ENCODE data around the gene SPATS2.
"Not testable (repeated sequence)": the region's sequence is repeated elsewhere in the genome, so short reads cannot be mapped to it uniquely, and the experiment has no call there.

The SPATS2 gene

GRCh38 chr12:49483619-49484018, 116.4 kb downstream of the SPATS2 start:
- H3K27ac Mint-ChIP-seq: no peak overlapping the region
- DNase-seq (ENCODE audit: low spot score in 2 of 2) (no peak), ATAC-seq (no peak)
- H3K4me3 Mint-ChIP-seq: no peak overlapping the region
- no peaks in the 10 kb centered on the region for H3K9me3 Mint-ChIP-seq
- H3K4me1 Mint-ChIP-seq: no peaks in the 10 kb centered on the region
- H3K36me3 Mint-ChIP-seq: peaks cover 13% of the 10 kb centered on the region

- Mint-ChIP-seq H3K4me3 (no peak overlapping the region), H3K4me1 (no peaks in the 10 kb centered on the region), H3K36me3 (peaks cover 26% of the 10 kb centered on the region), H3K9me3 (no peaks in the 10 kb centered on the region), H3K27ac (no peak overlapping the region)
- DNase-seq (ENCODE audit: low spot score in 2 of 2) (no peak), ATAC-seq (no peak)
Observed at GRCh38 chr12:49487605-49488004, 120.3 kb downstream of the SPATS2 start.

GRCh38 chr12:49489154-49489553, 121.9 kb downstream of the SPATS2 start:
- no peak for ATAC-seq

DNA sequence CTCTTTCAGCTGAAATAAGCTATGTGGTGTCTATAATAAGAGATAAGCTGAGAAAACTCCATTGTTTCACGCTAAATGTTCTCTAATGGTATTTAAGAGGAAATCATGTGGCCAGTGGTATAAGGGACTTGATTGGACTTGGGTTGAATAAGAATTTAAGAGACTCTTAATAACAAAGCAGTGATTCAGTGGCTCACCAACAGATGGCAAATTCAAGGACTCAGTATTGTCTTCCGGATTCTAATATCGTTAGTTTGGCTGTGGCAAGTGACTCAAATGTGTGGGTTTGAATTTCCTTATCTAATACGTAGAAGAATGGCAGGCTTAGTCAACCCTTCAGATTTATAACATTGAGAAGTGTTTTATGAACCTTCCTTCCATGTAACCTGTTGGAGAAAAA, 122.5 kb downstream of the SPATS2 start:
- no peaks in the 10 kb centered on the region for H3K4me1 Mint-ChIP-seq
- no peak overlapping the region for H3K4me3 Mint-ChIP-seq
- peaks cover 26% of the 10 kb centered on the region for H3K36me3 Mint-ChIP-seq
- H3K9me3 Mint-ChIP-seq: no peaks in the 10 kb centered on the region
- DNase-seq (ENCODE audit: low spot score in 2 of 2): no peak
- peak; percentile 49 for ATAC-seq
- H3K27ac Mint-ChIP-seq: no peak overlapping the region

More at GRCh38 chr12:49489154-49489553, 121.9 kb downstream of the SPATS2 start:
- Mint-ChIP-seq H3K4me1 (no peaks in the 10 kb centered on the region), H3K36me3 (peaks cover 26% of the 10 kb centered on the region), H3K4me3 (no peak overlapping the region), H3K9me3 (no peaks in the 10 kb centered on the region), H3K27ac (no peak overlapping the region)
- DNase-seq (ENCODE audit: low spot score in 2 of 2): no peak

- Mint-ChIP-seq H3K4me1 (no peaks in the 10 kb centered on the region), H3K4me3 (no peak overlapping the region), H3K27ac (no peak overlapping the region), H3K36me3 (peaks cover 14% of the 10 kb centered on the region), H3K9me3 (no peaks in the 10 kb centered on the region)
- no peak for ATAC-seq
- no peak for DNase-seq (ENCODE audit: low spot score in 2 of 2)
Observed at GRCh38 chr12:49491823-49492222, 124.6 kb downstream of the SPATS2 start.

DNA sequence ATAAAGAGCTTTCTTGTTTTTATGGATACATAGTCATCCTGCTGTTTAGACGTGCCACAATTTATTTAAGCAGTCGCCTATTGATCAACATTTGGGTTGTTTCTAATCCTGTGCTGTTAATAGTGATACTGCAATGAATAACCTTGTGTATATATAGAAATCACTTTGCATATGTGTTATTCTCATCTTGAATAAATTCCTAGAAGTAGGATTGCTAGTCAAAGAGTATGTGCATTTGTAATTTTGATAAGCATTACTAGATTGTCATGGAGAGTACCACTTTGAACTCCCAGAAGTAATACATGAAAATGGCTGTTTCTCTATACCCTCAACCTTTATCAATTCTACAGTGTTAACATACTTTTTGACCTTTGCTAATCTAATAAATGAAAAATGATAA, 126.6 kb downstream of the SPATS2 start:
- H3K4me1 Mint-ChIP-seq: no peaks in the 10 kb centered on the region
- H3K27ac Mint-ChIP-seq: no peak overlapping the region
- H3K4me3 Mint-ChIP-seq: no peak overlapping the region
- H3K9me3 Mint-ChIP-seq: no peaks in the 10 kb centered on the region
- ATAC-seq (no peak), DNase-seq (ENCODE audit: low spot score in 2 of 2) (no peak)
- H3K36me3 Mint-ChIP-seq: peaks cover 21% of the 10 kb centered on the region

GRCh38 chr12:49496417-49497360, 129.4 kb downstream of the SPATS2 start:
- H3K36me3 Mint-ChIP-seq: peaks cover 15% of the 10 kb centered on the region
- ATAC-seq: no peak

GRCh38 chr12:49501895-49502294, 134.6 kb downstream of the SPATS2 start:
- Mint-ChIP-seq H3K27ac (no peak overlapping the region), H3K4me1 (no peaks in the 10 kb centered on the region), H3K9me3 (no peaks in the 10 kb centered on the region), H3K36me3 (peaks cover 7% of the 10 kb centered on the region), H3K4me3 (no peak overlapping the region)
- ATAC-seq (no peak), DNase-seq (ENCODE audit: low spot score in 2 of 2) (no peak)

More at GRCh38 chr12:49496417-49497360, 129.4 kb downstream of the SPATS2 start:
- H3K9me3 Mint-ChIP-seq: no peaks in the 10 kb centered on the region
- no peak overlapping the region for H3K4me3 Mint-ChIP-seq
- H3K27ac Mint-ChIP-seq: no peak overlapping the region
- H3K4me1 Mint-ChIP-seq: no peaks in the 10 kb centered on the region
- no peak for DNase-seq (ENCODE audit: low spot score in 2 of 2)

- H3K4me1 Mint-ChIP-seq: no peaks in the 10 kb centered on the region
- no peaks in the 10 kb centered on the region for H3K9me3 Mint-ChIP-seq
- no peaks in the 10 kb centered on the region for H3K36me3 Mint-ChIP-seq
- no peak overlapping the region for H3K27ac Mint-ChIP-seq
- ATAC-seq (no peak), DNase-seq (ENCODE audit: low spot score in 2 of 2) (no peak)
- no peak overlapping the region for H3K4me3 Mint-ChIP-seq
Observed at GRCh38 chr12:49502590-49502989, 135.3 kb downstream of the SPATS2 start.

- H3K9me3 Mint-ChIP-seq: no peaks in the 10 kb centered on the region
- ATAC-seq: no peak
- H3K4me3 Mint-ChIP-seq: no peak overlapping the region
- no peak overlapping the region for H3K27ac Mint-ChIP-seq
- no peaks in the 10 kb centered on the region for H3K4me1 Mint-ChIP-seq
- no peak for DNase-seq (ENCODE audit: low spot score in 2 of 2)
- no peaks in the 10 kb centered on the region for H3K36me3 Mint-ChIP-seq
Observed at GRCh38 chr12:49503674-49504180, 136.5 kb downstream of the SPATS2 start.

DNA sequence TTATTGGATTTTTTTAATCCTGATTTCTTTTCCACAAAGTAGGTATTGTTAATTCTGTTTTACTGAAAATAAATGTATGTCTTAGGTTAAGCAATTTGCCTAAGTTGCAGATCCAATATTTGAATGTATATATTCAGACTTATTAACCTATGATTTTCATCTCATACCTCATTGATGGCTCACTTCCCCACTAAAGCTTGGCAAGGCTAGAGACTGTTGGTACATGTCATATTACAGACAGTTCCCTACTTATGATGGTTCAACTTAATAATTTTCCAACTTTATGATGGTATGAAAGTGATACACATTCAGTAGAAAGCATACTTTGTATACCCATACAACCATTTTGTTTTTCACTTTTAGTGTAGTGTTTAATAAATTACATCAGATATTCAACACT, 138.4 kb downstream of the SPATS2 start:
- Mint-ChIP-seq H3K36me3 (no peaks in the 10 kb centered on the region), H3K27ac (no peak overlapping the region), H3K9me3 (no peaks in the 10 kb centered on the region), H3K4me1 (no peaks in the 10 kb centered on the region), H3K4me3 (no peak overlapping the region)
- DNase-seq (ENCODE audit: low spot score in 2 of 2) (no peak), ATAC-seq (no peak)

DNA sequence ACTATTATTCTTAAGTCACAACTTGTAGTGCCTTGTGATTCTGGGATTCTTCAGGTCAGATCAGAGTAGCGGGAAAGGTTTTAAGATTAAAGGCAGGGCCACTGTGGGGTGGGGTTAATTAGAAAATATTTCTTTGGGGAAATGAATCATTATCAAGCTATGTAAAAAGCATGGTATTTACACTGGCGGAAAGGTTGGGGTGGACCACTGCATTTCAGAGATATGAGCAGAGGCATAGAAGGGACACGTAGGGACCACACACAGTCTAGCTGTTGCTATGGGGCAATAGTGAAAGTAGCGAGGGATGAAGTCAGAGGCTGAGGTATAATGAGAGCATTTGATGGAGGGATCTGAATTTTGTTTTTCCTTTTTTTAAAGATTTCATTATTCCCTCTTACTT, 139.9 kb downstream of the SPATS2 start:
- ATAC-seq (no peak), DNase-seq (ENCODE audit: low spot score in 2 of 2) (no peak)
- H3K4me3 Mint-ChIP-seq: no peak overlapping the region
- no peaks in the 10 kb centered on the region for H3K36me3 Mint-ChIP-seq
- H3K27ac Mint-ChIP-seq: no peak overlapping the region
- H3K4me1 Mint-ChIP-seq: no peaks in the 10 kb centered on the region
- H3K9me3 Mint-ChIP-seq: no peaks in the 10 kb centered on the region

GRCh38 chr12:49509681-49510080, 142.4 kb downstream of the SPATS2 start:
- not testable (repeated sequence) for H3K27ac Mint-ChIP-seq, H3K9me3 Mint-ChIP-seq, H3K4me3 Mint-ChIP-seq

GRCh38 chr12:49511410-49511809, 144.1 kb downstream of the SPATS2 start:
- Mint-ChIP-seq H3K9me3 (no peaks in the 10 kb centered on the region), H3K4me3 (no peak overlapping the region), H3K4me1 (no peaks in the 10 kb centered on the region), H3K36me3 (no peaks in the 10 kb centered on the region), H3K27ac (no peak overlapping the region)
- no peak for ATAC-seq
- no peak for DNase-seq (ENCODE audit: low spot score in 2 of 2)

More at GRCh38 chr12:49509681-49510080, 142.4 kb downstream of the SPATS2 start:
- not testable (repeated sequence) for H3K36me3 Mint-ChIP-seq; ATAC-seq; H3K4me1 Mint-ChIP-seq; DNase-seq (ENCODE audit: low spot score in 2 of 2)

- no peaks in the 10 kb centered on the region for H3K9me3 Mint-ChIP-seq
- H3K4me1 Mint-ChIP-seq: no peaks in the 10 kb centered on the region
- H3K27ac Mint-ChIP-seq: no peak overlapping the region
- no peaks in the 10 kb centered on the region for H3K36me3 Mint-ChIP-seq
- ATAC-seq: no peak
- DNase-seq (ENCODE audit: low spot score in 2 of 2): no peak
- no peak overlapping the region for H3K4me3 Mint-ChIP-seq
Observed at GRCh38 chr12:49512546-49512945, 145.3 kb downstream of the SPATS2 start.

- no peak overlapping the region for H3K4me3 Mint-ChIP-seq
- H3K4me1 Mint-ChIP-seq: no peaks in the 10 kb centered on the region
- H3K9me3 Mint-ChIP-seq: no peaks in the 10 kb centered on the region
- peaks cover 5% of the 10 kb centered on the region for H3K36me3 Mint-ChIP-seq
- H3K27ac Mint-ChIP-seq: no peak overlapping the region
- DNase-seq (ENCODE audit: low spot score in 2 of 2) (no peak), ATAC-seq (no peak)
Observed at GRCh38 chr12:49515266-49515665, 148.0 kb downstream of the SPATS2 start.
